Smooth muscle cell (in vitro differentiated cells): Measurements from ENCODE around the gene CHMP1B. TPM values are rescaled to one million over a fixed set of nuclear protein-coding genes. Genes with fewer than 3 reads are reported as not detected.

Source experiments
- DNase-seq: peaks from one replicate; lab custom pipeline; 2025; ENCODE audit not compliant: unreplicated experiment; lab: John Stamatoyannopoulos, UW
- H2AFZ ChIP-seq: fragments of 200-600 bp; sonication (generic); 2 replicates; pipeline ENCODE4 v1.6.0; 2016; ENCODE audit warnings: antibody characterized with exemption, low read depth, mild to moderate bottlenecking
- H3F3A ChIP-seq: fragments of 200-600 bp; sonication (generic); 2 replicates; pipeline ENCODE4 v1.6.0; 2017; ENCODE audit warnings: antibody characterized with exemption, low read depth
- H3K27ac ChIP-seq: fragments of 200-600 bp; sonication (generic); 2 replicates; pipeline ENCODE4 v1.5.1; 2016; ENCODE audit warnings: low read depth, mild to moderate bottlenecking
- H3K27me3 ChIP-seq: fragments of 200-600 bp; sonication (generic); 2 replicates; pipeline ENCODE4 v1.6.1; 2016; ENCODE audit warnings: low read depth, mild to moderate bottlenecking
- H3K36me3 ChIP-seq: fragments of 200-600 bp; sonication (generic); 2 replicates; pipeline ENCODE4 v1.5.1; 2016; ENCODE audit warnings: low read depth
- H3K4me1 ChIP-seq: fragments of 200-600 bp; sonication (generic); 2 replicates; pipeline ENCODE4 v1.5.1; 2016; ENCODE audit warnings: low read depth
- H3K4me2 ChIP-seq: fragments of 200-600 bp; sonication (generic); 2 replicates; pipeline ENCODE4 v1.6.0; 2016; ENCODE audit warnings: mild to moderate bottlenecking
- H3K4me3 ChIP-seq: fragments of 200-600 bp; sonication (generic); 2 replicates; pipeline ENCODE4 v1.5.1; 2016; ENCODE audit warnings: mild to moderate bottlenecking
- H3K79me2 ChIP-seq: fragments of 200-600 bp; sonication (generic); 2 replicates; pipeline ENCODE4 v1.6.0; 2016; ENCODE audit warnings: low read depth, mild to moderate bottlenecking
- H3K9ac ChIP-seq: fragments of 200-600 bp; sonication (generic); 2 replicates; pipeline ENCODE4 v1.6.0; 2016; ENCODE audit warnings: low read depth
- H3K9me3 ChIP-seq: fragments of 200-600 bp; sonication (generic); replicated peaks from 2 replicates; pipeline ENCODE4 v1.5.1; 2016; ENCODE audit warnings: low read depth
- H4K20me1 ChIP-seq: fragments of 200-600 bp; sonication (generic); 2 replicates; pipeline ENCODE4 v1.6.0; 2016; ENCODE audit warnings: low read depth
- CTCF ChIP-seq: fragments of 200-600 bp; sonication (generic); IDR thresholded peaks from 2 replicates; pipeline ENCODE4 v1.5.1; 2017; ENCODE audit warnings: borderline replicate concordance, mild to moderate bottlenecking, antibody characterized with exemption; ENCODE audit not compliant: insufficient read depth, poor library complexity, severe bottlenecking
- WGBS: methylation state at CpG from one replicate; pipeline ENCODE4 v1.1.7; 2016; ENCODE audit warnings: low lambda C conversion rate; 5-methylcytosine and 5-hydroxymethylcytosine counted together
- polyA plus RNA-seq: library from polyadenylated mRNA; unstranded; fragments of >200 nt; fragmentation: Nextera tagmentation; extraction: Ambion mirVana; gene quantifications from 2 replicates; pipeline ENCODE4 v1.2.1, GENCODE V29; 2016
- total RNA-seq: library from RNA; depleted of rRNA; stranded (reverse); fragments of >200 nt; gene quantifications from 2 replicates; pipeline ENCODE4 v1.2.3, GENCODE V29; 2014

The CHMP1B gene
- total RNA-seq (54.6 and 61.1 TPM in 2 replicates), polyA plus RNA-seq (35.6 and 54.4 TPM in 2 replicates)

DNA sequence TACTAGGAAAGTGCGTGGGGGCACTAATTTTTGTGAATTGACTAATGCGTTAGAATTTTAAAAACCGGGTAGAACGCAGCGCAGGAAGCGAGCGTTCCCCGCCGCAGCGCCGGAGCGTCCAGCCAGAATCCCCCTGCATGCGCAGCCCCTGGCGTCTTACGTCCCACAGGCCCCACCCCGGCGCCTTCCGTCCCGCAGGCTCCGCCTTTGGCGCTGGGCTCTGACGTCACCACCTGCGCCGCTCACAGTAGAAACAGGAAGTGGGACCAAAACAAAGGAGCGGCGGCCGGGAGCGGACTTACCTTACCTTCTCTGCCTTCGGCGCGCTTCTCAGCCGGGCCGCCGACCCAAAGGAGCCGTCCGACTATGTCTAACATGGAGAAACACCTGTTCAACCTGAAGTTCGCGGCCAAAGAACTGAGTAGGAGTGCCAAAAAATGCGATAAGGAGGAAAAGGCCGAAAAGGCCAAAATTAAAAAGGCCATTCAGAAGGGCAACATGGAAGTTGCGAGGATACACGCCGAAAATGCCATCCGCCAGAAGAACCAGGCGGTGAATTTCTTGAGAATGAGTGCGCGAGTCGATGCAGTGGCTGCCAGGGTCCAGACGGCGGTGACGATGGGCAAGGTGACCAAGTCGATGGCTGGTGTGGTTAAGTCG is at the start of gene CHMP1B:
Gene CHMP1B (plus strand): TSS at position 268 of the 660 bp plus-strand sequence. CDS start 99 bp downstream, at position 367.
- H3K36me3 ChIP-seq = no peaks in the 10 kb centered on the region
- no peak for TF ChIP-seq CTCF
- H3K27me3 ChIP-seq = no peaks in the 10 kb centered on the region
- peaks cover 23% of the 10 kb centered on the region for H4K20me1 ChIP-seq
- peak within 1 kb of the TSS; percentile 100 for H3K9ac ChIP-seq
- peaks cover 20% of the 10 kb centered on the region for H3K4me1 ChIP-seq
- H2AFZ ChIP-seq = peak within 1 kb of the TSS; percentile 89
- peaks cover 27% of the 10 kb centered on the region for H3K79me2 ChIP-seq
- H3K9me3 ChIP-seq = no peaks in the 10 kb centered on the region
- H3F3A ChIP-seq = peaks cover 5% of the 10 kb centered on the region
- H3K4me3 ChIP-seq = peak within 1 kb of the TSS; percentile 100
- peak; percentile 85 for DNase-seq
- under 1% methylated on average over 53 of the region's 53 CpGs for WGBS
- peak within 1 kb of the TSS; percentile 100 for H3K27ac ChIP-seq
- peak within 1 kb of the TSS; percentile 99 for H3K4me2 ChIP-seq

DNA sequence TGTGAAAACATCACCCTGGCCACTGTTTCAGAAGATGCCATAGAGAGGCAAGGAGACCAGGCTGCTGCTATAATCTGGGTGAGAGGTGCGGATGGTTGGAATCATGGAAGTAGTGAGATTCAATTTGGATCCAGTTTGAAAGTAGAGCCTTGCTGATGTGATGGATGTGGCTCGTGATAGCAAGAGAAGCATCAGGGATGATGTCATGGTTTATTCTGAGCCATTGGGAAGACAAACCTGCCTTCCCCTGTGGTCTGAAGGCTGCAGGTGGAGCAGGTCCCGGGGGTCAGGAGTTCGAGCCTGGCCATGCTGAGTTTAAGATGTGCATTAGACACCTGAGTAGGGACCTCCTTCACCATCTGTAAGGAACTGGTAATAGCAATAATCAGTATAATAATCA is 49.6 kb upstream of the CHMP1B start:
- H3K36me3 ChIP-seq = no peaks in the 10 kb centered on the region
- H3K4me2 ChIP-seq = no peak overlapping the region
- no peak overlapping the region for H3K9ac ChIP-seq
- no peaks in the 10 kb centered on the region for H3K79me2 ChIP-seq
- no peaks in the 10 kb centered on the region for H4K20me1 ChIP-seq
- no peak overlapping the region for H2AFZ ChIP-seq
- no peak overlapping the region for H3K27ac ChIP-seq
- H3K27me3 ChIP-seq = no peaks in the 10 kb centered on the region
- peaks cover 5% of the 10 kb centered on the region for H3K4me1 ChIP-seq
- H3K4me3 ChIP-seq = no peak overlapping the region
- no peak for TF ChIP-seq CTCF
- 92% methylated on average over 4 of the region's 4 CpGs for WGBS
- no peaks in the 10 kb centered on the region for H3F3A ChIP-seq
- H3K9me3 ChIP-seq = no peaks in the 10 kb centered on the region
- no peak for DNase-seq

- no peak overlapping the region for H2AFZ ChIP-seq
- H3K9ac ChIP-seq = no peak overlapping the region
- H3K79me2 ChIP-seq = no peaks in the 10 kb centered on the region
- no peaks in the 10 kb centered on the region for H3K27me3 ChIP-seq
- no peak overlapping the region for H3K27ac ChIP-seq
- TF ChIP-seq CTCF = no peak
- WGBS = 94% methylated on average over 6 of the region's 6 CpGs
- no peak for DNase-seq
- peaks cover 6% of the 10 kb centered on the region for H3K4me1 ChIP-seq
- H4K20me1 ChIP-seq = no peaks in the 10 kb centered on the region
- no peak overlapping the region for H3K4me2 ChIP-seq
- no peak overlapping the region for H3K4me3 ChIP-seq
- H3F3A ChIP-seq = no peaks in the 10 kb centered on the region
- H3K36me3 ChIP-seq = no peaks in the 10 kb centered on the region
- no peaks in the 10 kb centered on the region for H3K9me3 ChIP-seq
Observed at GRCh38 chr18:11802158-11802557, 49.1 kb upstream of the CHMP1B start.

DNA sequence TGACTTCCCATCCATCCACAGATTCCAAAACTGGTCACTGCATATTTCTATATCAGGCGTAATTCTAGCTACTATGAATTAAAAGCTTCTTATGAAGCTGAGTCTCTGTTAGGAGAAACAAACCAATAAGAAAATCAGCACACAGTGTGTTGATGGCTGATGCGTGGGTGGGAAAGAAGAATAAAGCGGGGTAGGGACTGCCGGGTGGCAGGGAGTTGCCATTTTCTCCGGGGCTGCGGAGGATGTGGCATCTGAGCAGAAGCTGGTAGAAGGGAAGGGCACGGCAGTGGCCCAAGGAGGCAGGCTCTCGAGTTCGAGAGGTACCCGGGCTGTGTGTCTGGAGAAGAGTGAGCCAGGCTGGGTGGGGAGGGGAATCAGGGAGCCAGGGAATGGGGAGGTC is 48.6 kb upstream of the CHMP1B start:
- Histone ChIP-seq H3K36me3 (no peaks in the 10 kb centered on the region), H3K9ac (no peak overlapping the region), H3K4me2 (no peak overlapping the region), H3K4me3 (no peak overlapping the region), H3K4me1 (peaks cover 6% of the 10 kb centered on the region), H3F3A (no peaks in the 10 kb centered on the region), H3K27ac (no peak overlapping the region), H3K79me2 (no peaks in the 10 kb centered on the region), H2AFZ (no peak overlapping the region), H3K9me3 (no peaks in the 10 kb centered on the region), H4K20me1 (no peaks in the 10 kb centered on the region), H3K27me3 (no peaks in the 10 kb centered on the region)
- no peak for TF ChIP-seq CTCF
- WGBS = 88% methylated on average over 10 of the region's 10 CpGs
- no peak for DNase-seq
